Midbrain (tissue), 1 donor: ENCODE measurements around the gene USP36.
"Not testable (repeated sequence)": the region's sequence is repeated elsewhere in the genome, so short reads cannot be mapped to it uniquely, and the experiment has no call there.

Experiments used
- DNase-seq: peaks from one replicate; lab custom pipeline; 2025; lab: John Stamatoyannopoulos, UW

USP36 gene

DNA sequence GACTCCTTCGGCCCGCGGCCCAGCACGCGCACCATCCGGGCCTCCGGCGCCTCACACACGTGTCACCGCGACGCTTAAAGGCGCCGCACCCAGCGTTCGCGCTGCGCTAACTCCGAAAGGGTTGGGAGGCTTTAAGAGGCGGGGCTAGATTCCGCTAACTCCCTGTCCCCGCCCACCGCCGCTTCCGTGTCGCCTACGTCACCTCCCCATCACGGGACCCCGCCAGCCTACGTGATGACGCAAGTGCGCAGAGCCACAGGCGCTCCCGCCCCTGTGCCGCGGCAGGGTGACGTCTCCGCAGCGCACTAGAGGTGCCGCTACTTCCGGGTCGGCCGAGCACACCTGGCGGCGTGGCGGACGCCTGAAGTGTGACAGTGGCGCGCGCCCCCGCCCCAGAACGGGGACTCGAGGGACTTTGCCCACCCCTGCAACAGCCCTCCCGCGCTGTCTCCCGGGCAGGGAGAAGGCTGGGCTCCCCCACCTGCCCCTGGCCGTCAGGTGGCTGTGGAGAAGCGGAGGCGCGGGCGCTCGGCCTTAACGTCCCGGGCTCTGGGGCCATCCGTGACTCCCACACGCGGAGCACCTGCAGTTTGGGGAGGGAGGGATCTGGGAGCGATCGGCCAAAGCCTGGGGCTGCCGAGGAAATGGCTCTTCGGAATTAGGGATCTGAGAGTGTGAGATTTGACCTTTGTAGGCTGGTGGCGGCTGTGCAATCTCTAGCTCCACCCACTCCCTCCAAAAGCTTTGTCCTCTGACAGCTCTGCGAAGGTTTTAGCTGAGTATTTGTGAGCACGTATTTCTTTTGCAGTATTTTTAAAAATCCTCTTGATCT lies at the start of gene USP36:
USP36 (minus strand) TSS at position 35 of the 832 bp plus-strand sequence. CDS start 4,451 bp downstream, outside the sequence.
- DNase-seq = peak; percentile 100

DNA sequence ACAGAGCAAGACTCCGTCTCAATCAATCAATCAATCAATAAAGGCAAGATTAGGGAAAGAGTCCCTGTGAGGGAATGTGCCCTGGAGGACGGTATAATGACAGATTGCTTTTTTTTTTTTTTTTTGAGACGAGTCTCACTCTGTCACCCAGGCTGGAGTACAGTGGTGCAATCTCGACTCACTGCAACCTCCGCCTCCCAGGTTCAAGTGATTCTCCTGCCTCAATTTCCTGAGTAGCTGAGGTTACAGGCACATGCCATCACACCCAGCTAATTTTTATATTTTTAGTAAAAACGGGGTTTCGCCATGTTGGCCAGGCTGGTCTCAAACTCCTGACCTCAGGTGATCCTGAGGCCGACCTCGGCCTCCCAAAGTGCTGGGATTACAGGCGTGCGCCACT lies 49.5 kb upstream of the USP36 start:
- DNase-seq = not testable (repeated sequence)

DNA sequence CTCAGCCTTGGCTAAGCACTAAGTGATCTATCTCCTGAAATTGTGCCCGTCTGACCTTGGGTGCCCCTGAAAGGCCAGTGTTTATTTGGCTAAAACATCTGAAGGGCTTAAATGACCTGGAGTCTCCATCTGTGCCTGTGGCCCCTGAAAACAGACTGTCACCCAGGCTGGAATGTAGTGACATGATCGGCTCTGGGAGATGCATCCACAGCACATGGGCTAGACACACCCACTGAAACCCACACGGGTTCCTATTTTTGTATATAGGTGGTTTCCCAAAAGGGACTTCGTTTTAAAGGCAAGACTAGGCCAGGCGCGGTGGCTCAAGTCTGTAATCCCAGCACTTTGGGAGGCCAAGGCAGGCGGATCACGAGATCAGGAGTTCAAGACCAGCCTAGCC lies 48.9 kb upstream of the USP36 start:
- no peak for DNase-seq

DNA sequence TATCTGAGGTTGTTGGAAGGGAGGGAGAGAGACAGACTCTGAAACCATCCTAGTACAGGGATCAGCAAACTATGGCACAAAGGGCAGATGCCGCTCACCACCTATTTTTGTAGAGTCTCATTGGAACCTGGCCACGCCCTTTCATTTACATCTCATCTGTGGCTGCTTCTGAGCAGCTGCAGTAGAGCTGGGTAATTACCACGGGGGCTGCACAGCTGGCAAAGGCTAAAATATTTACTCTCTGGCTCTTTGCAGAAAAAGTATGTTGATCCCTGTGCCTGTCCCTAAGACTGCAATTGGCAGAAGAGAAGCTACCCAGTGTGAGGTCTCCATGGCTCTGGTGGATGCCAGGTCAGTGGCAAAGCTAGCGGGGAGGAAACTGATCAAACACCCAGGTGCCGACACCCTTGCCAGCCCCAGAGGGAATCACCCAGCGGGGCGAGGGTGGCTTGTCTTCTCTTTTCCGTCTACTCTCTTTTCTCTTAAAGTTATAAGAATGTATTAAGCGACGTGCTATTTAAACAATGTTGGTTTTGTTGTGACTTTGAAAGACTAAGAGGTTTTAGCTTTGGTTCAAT lies 48.4 kb upstream of the USP36 start:
- no peak for DNase-seq

DNA sequence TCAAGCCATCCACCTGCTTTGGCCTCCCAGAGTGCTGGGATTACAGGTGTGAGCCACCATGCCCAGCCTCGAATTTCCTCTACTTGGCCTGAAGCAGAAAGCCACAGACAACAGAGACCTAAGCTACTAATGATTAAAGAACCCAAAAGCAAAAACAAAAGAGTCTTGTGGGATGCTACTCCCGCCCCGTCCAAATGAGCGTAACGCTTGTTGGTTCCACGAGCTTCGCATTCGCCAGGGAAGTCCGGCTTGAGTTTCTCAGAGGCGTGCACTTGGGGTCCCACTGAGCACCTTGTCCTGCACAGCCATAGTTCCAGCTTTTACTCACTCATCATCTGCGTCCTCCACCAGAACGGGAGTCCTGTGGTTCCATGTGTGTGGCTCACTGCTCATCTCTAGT lies 46.3 kb upstream of the USP36 start:
- DNase-seq = no peak

DNA sequence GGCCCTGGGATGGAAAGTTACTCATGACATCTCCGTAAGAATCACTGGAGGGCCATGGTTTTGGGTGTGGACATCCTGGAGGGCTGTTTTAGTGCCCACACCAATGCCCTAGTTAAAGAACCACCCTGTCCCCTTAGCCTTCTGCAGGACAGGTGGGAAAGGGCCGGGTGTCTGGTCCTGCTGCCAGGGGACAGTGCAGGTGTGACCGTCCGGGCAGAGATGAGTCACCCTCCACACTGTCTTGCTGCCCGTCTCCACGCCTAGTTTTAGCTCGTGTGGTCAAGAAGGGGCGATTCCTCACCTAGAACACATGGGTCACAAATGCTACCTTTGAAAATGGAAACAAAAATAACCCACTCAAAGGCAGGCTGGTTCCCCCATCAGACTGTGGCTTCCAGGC lies 45.3 kb upstream of the USP36 start:
- DNase-seq = no peak

DNA sequence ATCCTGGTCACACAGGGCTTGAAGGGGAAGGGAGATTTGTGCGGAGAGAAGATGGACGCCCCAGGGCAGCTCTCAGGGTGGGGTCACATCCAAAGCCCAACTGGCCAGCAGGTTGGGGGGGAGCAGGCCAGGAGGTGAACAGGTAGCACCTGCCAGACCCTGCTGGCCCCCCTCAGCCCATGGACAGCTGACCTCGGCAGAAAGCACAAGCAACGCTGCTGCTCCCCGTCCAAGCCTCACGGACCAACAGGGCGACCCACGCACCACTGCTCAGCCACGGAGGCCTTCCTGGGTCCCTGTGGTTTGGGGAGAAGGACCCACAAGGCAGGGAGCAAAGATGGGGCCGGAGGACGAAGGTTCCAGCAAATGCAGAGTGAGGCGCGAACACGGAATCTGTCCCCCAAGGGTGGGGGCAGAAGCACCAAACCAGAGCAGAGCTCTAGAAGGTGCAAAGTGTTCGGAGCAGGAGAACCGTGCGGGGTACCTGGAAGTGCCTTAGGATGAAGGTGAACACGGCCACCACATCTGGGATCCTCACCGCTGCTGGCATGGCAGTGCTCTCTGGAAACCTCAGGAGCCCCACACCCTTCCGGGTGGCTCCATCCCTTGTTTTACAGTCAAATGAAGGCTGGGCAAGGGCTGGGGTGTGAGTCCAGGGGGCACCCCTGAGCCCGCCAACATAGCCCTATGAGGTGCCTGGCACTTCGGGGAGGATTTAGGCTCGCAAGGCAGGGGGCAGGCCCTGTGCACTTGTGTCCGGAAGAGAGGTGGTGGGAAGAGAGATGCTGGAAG lies 44.5 kb upstream of the USP36 start:
- no peak for DNase-seq

DNA sequence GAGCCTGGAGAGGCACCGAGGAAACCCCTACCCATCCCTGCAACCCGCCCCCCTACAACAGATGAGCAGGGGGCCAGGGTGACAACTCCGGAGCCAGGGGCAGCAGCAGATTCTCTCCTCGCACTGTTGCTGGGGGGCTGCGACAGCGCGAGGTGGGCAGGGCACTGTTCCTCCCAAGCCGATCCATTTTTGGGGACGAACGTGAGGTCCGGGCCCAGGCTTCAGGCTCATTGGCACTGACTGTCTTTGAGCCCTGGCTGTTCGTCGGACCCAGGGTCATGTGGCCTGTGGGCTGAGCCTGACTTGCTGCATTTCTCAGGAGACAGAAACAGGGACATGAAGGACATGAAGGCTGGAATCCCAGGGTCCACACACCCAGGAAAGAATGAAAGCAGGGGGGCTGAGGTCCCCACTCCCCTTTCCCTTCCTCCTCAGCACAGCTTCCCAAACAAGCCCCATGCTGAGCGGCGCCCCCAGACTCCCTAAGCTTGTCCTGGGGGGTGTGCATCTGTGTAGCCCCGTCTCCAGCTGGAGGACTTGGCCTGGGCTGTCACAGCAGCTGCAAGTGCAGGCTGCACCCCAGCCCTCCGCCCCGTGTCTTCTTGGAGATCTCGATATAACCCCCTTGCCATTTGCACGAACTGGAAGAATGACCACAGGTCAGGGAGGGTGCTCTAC lies 43.7 kb upstream of the USP36 start:
- DNase-seq = peak; percentile 75

DNA sequence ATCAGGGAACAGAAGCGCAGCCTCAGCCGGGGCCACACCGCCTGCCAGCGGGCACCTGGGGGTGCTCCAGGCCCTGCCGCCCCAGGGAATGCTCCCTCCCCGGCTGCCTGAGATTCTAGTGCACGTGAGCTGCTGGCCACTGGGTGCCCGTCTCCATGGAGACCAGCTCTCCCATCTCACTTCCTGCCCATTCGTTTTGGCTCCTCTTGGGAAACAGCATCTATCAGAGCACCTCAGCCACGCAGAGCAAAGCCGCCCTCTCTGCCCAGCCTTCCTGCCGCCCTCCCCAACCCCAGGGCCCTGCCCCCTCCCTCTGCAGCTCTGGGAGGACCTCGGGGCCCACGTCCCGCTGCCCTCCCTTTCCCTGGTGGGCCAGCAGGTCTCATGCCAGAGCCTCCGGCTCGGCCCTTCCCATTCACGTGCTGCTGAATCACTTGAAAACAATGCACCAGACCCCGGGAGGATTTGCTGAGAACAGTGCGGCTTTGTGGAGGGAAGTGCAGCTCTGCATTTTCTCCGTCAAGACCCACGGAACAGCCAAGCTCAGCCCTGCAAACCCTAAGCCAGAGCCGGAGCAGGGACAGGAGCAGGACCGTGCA lies 43.0 kb upstream of the USP36 start:
- peak; percentile 88 for DNase-seq

DNA sequence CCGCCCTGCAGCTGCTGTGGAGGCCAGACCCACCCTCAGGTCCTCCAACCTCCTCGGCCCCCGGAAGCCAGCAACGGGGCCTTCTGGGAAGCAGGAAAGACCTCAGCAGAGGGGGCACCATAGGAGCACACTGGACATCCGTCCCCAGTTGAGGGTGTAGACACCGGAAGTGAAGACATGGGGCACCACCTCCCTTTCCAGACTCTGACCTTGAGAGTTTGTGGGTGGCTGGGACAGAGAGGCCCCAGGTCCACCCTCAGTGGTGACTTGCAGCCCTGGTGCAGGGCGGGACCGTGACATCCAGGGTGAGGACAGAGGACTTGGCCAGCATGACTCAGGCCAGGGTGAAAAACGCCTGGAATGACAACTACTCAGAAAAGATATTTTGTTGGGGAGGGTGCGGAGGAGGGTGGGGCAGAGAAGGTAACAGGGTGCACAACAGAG lies 42.5 kb upstream of the USP36 start:
- DNase-seq = no peak

DNA sequence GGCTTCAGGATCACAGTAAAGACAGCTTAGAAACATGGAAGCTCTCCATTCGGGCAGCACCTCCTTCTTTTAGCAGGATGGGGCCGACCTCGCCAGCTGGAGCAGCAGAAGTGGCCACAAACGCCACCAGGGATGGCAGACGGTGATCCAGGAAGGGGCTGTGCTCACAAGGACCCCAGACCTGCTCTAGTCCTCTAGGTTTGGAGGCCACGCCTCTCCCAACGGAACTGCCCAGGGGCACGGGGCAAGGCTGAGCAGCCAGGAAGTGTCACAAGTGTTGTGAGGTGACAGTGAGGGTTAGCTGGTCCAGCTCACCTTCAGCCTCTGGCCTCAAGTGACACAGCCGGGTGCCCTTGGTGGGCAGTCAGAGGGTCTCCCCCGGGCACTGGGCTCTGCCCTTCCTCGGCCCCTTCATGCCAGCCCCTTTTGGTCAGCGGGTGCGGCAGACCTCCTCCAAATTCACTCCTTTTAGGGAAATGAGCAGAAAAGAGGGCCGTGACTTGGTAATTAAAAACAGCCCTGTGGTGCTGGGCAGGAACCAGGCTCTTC lies 42.0 kb upstream of the USP36 start:
- no peak for DNase-seq

DNA sequence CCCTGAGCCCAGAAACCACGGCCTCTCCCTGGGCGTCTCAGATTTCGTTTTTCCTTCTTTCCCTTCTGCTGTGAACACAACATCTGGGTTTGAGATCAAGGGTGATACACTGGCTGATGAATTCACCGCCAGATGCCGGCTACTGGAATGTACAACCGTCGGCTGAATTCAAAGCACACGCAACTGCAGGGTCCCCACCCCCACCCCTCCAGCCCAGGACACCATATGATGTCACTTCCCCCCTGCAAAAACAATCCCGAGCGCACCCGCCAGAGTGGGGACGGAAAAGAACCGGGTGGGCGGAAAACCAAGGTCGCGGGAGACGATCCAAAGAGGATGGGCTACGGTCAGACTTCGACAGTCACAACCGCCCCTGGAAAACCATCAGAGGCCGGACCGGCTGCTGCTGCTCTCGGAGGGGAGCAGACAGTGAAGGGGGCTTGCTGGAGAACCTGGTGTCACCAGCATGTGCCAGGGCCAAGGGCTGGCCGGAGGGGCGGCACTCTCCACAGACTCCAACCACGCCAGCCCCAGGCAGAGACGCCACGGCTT lies 39.1 kb upstream of the USP36 start:
- DNase-seq = no peak

DNA sequence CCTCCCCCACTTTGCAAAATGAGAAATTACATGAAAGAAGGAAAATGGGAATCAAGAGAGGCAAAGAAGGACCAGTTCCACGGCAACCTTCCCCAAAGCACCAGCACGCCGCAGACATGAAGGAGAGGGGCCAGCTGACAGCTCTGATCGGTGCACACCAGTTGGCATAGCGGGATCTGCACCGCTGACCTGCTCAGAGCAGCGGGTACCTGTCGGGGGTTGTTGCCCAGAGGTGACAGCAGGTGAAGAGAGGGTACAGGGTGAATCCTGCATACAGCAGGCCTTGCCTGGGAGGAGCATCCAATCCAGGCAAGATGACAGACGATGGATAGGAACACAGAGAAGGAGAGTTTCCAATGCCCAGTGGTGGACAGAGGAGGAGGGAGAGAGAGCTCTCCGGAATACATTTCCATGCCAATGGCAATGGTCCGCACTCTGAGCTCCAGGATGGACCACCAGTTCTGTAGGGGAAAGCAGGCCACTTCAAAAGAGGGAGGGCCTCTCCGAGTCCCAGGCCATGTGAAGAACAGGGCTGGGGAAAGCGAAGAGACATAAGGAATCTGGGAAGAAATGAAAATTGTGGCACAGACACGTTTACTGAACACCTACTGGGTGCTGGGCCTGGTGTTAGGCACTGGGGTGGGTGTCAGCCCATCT lies 38.4 kb upstream of the USP36 start:
- DNase-seq = no peak

DNA sequence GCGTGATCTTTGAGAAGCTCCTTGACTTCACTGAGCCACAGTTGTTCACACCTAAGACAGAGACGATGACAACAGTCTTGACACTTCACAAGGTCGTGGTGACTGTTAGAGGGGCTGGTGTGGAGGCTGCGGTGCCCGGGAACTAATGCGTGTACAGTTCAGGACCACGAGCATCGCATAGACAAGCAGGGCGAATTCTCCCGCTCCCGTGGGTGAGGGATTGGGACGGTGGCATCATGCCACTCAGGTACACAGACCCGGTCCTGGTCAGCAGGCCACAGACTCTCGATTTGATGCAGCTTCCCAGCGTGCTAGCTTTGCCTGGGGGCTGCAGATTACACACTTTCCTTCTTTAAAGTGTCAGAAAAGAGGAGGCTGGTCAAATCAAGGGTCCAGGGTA lies 37.6 kb upstream of the USP36 start:
- no peak for DNase-seq

DNA sequence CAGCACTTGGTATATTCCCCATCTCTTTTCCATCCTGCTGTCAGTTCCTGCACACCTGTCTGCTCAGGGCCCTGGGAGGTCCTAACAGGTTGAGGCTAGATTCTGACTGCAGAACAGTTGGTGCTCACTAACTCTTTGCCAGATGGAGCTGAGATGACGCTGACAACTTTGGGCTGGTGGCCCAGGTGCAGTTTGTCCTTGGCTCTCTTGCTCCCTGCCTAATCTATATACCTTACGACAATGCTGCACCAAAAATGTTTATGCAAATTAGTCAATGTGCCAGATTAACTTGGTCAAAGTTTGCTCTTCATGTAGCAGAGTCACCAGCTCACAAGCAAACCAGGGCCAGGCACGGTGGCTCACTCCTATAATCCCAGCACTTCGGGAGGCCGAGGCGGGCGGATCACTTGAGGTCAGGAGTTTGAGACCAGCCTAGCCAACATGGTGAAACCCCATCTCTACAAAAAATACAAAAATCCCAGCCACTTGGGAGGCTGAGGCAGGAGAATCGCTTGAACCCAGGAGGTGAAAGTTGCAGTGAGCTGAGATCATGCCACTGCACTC lies 36.4 kb upstream of the USP36 start:
- not testable (repeated sequence) for DNase-seq

DNA sequence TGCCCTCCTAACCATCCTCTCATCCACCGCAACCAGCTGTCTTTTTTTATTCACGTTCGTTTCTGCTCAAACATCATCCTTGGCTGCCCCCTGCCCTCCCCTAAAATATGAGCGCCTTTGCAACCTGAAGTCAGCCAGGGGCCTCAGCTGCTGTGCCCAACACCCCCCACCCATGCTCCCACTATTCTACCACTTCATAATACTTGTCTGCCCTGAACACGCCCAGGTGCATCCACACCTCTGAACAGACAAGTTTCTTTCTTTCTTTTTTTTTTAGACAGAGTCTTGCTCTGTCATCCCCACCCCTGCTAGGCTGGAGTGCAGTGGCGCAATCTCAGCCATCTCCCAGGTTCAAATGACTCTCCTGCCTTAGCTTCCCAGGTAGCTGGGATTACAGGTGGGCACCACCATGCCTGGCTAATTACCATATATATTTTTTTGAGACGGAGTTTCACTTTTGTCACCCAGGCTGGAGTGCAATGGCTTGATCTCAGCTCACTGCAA lies 35.5 kb upstream of the USP36 start:
- DNase-seq = no peak

DNA sequence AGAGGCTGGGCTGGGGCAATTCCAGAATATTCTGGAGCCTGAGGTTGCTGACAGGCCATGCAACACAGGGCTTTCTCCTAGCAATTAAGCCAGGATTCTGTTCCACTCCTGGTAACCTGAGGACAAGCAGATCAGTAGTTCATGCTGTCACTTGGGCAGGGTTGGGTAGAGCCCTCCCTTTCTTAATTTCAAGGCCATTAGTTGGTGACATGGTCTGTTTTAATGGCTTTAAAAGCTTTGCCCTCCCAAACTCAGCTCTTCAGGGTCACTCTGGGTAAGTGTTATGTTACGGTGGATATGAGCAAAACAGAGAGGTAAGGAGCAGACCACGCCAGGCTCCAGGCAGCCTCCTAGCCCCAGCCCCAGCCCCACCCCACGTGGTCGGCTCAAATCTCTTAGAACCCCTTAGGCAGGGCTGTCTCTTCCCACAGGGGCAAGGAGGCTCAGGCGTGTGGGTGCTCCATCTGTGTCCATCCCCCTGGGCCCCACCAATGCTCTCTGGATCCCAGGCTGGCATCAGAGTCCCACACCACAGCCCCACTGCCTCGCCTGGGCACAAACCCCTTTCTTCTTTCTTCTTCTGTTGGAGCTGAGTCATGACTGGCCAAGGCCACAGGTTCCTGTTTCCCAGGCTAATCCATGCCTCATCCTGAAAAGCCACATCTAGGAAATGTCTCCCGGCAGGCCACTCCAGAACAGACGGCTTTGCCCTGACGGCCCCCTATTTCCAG lies 34.9 kb upstream of the USP36 start:
- no peak for DNase-seq

DNA sequence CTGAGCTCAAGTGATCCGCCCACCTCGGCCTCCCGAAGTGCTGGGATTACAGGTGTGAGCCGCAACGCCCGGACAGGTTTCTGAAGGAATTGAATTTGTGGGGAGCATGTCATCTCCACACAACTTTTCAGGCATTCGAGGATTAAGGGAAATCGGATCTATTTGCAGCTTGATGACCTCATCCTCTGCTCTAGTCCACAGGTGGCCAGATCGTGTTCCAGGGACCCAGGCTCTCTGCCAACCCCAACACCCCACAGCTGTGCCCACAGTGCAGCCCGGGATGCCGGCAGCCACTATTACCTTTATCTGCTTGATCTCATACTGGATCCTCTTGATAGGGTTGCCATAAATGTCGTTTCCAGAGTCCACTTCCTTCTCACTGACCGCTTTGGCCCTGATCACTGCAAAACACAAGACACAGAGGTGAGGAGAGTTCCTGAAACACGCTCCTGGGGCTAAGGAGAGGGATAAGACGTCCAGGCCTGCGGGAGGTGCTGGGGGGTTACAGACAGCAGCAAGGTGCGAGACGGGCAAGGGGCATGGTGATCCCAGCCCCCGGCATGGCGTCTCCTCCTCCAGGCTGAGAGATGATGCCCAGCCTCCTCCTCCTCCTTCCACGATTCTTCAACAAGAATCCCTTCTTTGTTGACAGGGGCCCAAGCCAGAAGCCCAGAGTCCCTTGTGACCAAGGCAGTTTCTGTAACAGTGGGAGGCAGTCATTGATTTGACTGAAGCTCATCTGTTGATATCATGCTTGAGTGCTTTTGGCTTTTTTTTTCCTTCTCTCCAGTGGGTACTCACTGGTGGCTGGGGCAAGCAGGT lies 33.1 kb upstream of the USP36 start:
- peak; percentile 63 for DNase-seq

DNA sequence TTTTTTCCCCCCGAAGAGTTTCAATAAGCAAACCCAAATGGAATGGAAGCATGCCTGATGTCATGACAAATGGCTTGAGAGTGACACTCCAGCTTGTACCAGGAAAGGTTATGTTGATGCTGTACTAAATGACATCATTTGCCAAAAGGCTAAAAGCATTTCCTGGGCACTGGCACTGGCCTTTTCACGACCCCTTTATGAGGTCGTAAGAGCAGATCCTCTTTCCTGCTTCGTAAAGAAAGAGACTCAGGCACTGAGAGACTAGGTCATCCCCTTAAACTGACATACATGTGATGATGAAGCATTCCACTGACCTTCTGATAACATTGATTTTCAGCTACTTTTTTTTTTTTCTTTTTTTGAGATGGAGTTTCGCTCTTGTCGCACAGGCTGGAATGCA lies 31.9 kb upstream of the USP36 start:
- no peak for DNase-seq
